ENCODE data around the gene CPLANE2.

GRCh38 chr1:16254263-16254928 lies 17.4 kb upstream of the CPLANE2 start:
- TF ChIP-seq EP300 (IDR thresholded peaks at IDR 0.05; ENCODE audit: borderline replicate concordance) = no peak
- no peak for TF ChIP-seq TAF1 (IDR thresholded peaks at IDR 0.05; ENCODE audit: low read depth)
- no peak for TF ChIP-seq CEBPB (IDR thresholded peaks at IDR 0.05)
- TF ChIP-seq YY1 (IDR thresholded peaks at IDR 0.05; ENCODE audit: low read depth) = no peak
- no peak for TF ChIP-seq RAD21 (IDR thresholded peaks at IDR 0.05; ENCODE audit: low read depth)
- TF ChIP-seq TEAD4 (IDR thresholded peaks at IDR 0.05) = no peak

Measured in Ishikawa (cell line).